Gastrocnemius medialis (tissue), 4 donors: Measurements from ENCODE around the gene RAB6B.

Experiments used
- POLR2A ChIP-seq, 2 donors: fragments of 450-650 bp; IDR thresholded peaks; one replicate each; pipeline ENCODE4 v1.6.1; 2017; ENCODE audit warnings: antibody characterized with exemption in 2 of 2, mild to moderate bottlenecking in 2 of 2, moderate library complexity in 2 of 2
- TF ChIP-seq, protein P1 (sequence below), 5 experiments: fragments of 450-650 bp in 3 of 5; fragments of 200-600 bp in 2 of 5; sonication (generic) in 2 of 5; IDR thresholded peaks in 4 of 5; conservative IDR thresholded peaks in 1 of 5; 1 replicate in 4 of 5; 2 replicates in 1 of 5; pipeline ENCODE4 v1.5.1; 2016 to 2019; ENCODE audit warnings: antibody characterized with exemption in 5 of 5, mild to moderate bottlenecking in 3 of 5, moderate library complexity in 3 of 5

DNA sequence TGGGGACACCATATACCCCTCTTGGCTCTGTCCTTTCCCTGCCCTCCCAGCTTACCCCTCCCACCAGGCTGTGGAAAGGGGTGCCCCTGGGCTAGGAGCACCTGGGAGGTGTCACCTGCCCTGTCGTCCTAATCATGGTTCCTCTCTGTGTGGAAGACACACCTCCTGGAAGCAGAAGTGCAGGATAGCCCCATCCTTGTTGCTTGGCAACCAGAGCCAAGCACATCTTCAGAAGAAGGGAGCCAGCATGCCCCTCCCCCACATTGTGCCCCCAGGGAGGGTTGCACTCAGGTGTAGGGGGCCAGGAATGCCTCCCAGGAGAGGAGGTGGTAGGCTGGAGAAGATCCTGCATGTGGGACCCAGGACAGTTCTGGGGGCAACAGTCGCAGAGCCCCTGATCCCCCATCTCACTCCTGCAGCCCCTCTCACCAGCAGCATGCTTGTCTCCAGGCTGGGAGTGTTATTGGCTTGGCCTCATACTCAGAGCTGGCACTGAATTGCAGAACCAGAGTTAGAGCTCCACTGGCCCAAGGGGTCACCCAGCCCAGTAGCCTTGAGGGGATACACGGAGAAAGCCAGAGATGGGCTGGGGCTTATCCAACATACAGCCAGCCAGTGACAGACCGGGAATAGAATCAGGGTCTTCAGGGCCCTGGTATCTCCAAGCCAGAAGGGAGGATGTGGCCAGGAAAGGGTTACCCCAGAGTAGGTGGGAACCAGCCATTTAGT is 8.4 kb downstream of the RAB6B start:
- TF ChIP-seq, protein P1, sequence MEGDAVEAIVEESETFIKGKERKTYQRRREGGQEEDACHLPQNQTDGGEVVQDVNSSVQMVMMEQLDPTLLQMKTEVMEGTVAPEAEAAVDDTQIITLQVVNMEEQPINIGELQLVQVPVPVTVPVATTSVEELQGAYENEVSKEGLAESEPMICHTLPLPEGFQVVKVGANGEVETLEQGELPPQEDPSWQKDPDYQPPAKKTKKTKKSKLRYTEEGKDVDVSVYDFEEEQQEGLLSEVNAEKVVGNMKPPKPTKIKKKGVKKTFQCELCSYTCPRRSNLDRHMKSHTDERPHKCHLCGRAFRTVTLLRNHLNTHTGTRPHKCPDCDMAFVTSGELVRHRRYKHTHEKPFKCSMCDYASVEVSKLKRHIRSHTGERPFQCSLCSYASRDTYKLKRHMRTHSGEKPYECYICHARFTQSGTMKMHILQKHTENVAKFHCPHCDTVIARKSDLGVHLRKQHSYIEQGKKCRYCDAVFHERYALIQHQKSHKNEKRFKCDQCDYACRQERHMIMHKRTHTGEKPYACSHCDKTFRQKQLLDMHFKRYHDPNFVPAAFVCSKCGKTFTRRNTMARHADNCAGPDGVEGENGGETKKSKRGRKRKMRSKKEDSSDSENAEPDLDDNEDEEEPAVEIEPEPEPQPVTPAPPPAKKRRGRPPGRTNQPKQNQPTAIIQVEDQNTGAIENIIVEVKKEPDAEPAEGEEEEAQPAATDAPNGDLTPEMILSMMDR (IDR thresholded peaks at IDR 0.05 in 4 of 5, conservative IDR thresholded peaks at IDR 0.05 in 1 of 5): no peak
- no peak for TF ChIP-seq POLR2A (IDR thresholded peaks at IDR 0.05)
